ENCODE data around the gene PCDHB9.
"Not testable (repeated sequence)": the region's sequence is repeated elsewhere in the genome, so short reads cannot be mapped to it uniquely, and the experiment has no call there.

- not testable (repeated sequence) for TF ChIP-seq CTCF, POLR2A (IDR thresholded peaks at IDR 0.05)
Observed at GRCh38 chr5:141189131-141189530, 2.2 kb downstream of the PCDHB9 start.

Data from thyroid gland (tissue), 4 donors.